SK-N-SH treated with all-trans-retinoic acid at 6 μM for 48 hours (cell line): Measurements from ENCODE around the gene NEB.

Experiments used
- ARNTL ChIP-seq: fragments of 450-650 bp; formaldehyde crosslinking; IDR thresholded peaks from 2 replicates; pipeline ENCODE4 v1.5.0; 2020; ENCODE audit warnings: low read depth, mild to moderate bottlenecking, moderate library complexity, borderline replicate concordance
- BACH2 ChIP-seq: fragments of 250-450 bp; sonication (Bioruptor Pico); IDR thresholded peaks from 2 replicates; pipeline ENCODE4 v1.9.0; 2021; ENCODE audit warnings: mild to moderate bottlenecking, borderline replicate concordance
- RARB ChIP-seq: fragments of 250-450 bp; sonication (Bioruptor Pico); IDR thresholded peaks from 2 replicates; pipeline ENCODE4 v1.8.0; 2021; ENCODE audit warnings: mild to moderate bottlenecking, moderate library complexity
- TCF4 ChIP-seq: fragments of 250-450 bp; sonication (Bioruptor Pico); IDR thresholded peaks from 2 replicates; pipeline ENCODE4 v1.8.0; 2021; ENCODE audit warnings: mild to moderate bottlenecking, moderate library complexity, borderline replicate concordance
- ZFP3 ChIP-seq: fragments of 250-450 bp; sonication (Bioruptor Pico); IDR thresholded peaks from 2 replicates; pipeline ENCODE4 v1.5.0; 2020; ENCODE audit warnings: mild to moderate bottlenecking, moderate library complexity
- ZNF565 ChIP-seq: fragments of 450-650 bp; formaldehyde crosslinking; conservative IDR thresholded peaks from 2 replicates; pipeline ENCODE4 v1.5.0; 2020; ENCODE audit warnings: low read depth, mild to moderate bottlenecking, moderate library complexity
- TF ChIP-seq, protein P1 (sequence below): fragments of 250-450 bp; sonication (Bioruptor Pico); IDR thresholded peaks from 2 replicates; pipeline ENCODE4 v1.5.0; 2020; ENCODE audit warnings: mild to moderate bottlenecking, moderate library complexity

DNA sequence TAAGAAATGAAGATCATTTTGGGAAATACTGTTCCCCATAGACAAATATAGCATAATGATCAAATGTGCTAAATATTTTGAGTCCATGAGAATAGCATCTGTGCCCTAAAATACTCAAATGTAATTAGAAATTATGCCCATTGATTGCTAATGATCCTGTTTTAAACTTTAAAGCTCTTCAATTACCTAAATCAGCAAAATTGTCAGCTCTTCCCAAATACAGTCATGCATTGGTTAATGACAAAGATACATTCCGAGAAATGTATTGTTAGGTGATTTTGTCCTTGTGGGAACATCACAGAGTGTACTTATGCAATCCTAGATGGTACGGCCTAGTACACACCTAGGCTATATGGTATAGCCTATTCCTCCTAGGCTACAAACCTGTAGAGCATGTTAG is 89.7 kb downstream of the NEB start:
- TF ChIP-seq, protein P1, sequence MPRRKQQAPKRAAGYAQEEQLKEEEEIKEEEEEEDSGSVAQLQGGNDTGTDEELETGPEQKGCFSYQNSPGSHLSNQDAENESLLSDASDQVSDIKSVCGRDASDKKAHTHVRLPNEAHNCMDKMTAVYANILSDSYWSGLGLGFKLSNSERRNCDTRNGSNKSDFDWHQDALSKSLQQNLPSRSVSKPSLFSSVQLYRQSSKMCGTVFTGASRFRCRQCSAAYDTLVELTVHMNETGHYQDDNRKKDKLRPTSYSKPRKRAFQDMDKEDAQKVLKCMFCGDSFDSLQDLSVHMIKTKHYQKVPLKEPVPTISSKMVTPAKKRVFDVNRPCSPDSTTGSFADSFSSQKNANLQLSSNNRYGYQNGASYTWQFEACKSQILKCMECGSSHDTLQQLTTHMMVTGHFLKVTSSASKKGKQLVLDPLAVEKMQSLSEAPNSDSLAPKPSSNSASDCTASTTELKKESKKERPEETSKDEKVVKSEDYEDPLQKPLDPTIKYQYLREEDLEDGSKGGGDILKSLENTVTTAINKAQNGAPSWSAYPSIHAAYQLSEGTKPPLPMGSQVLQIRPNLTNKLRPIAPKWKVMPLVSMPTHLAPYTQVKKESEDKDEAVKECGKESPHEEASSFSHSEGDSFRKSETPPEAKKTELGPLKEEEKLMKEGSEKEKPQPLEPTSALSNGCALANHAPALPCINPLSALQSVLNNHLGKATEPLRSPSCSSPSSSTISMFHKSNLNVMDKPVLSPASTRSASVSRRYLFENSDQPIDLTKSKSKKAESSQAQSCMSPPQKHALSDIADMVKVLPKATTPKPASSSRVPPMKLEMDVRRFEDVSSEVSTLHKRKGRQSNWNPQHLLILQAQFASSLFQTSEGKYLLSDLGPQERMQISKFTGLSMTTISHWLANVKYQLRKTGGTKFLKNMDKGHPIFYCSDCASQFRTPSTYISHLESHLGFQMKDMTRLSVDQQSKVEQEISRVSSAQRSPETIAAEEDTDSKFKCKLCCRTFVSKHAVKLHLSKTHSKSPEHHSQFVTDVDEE (CRISPR knock-in tag), result no peak
- TF ChIP-seq ARNTL (CRISPR knock-in tag) (no peak), BACH2 (CRISPR knock-in tag) (no peak), RARB (CRISPR knock-in tag) (no peak), ZFP3 (CRISPR knock-in tag) (no peak), ZNF565 (no peak), TCF4 (CRISPR knock-in tag) (no peak)
